GM12878 (cell line): Measurements from ENCODE around the gene TMEM184C.

Experiments used
- REST ChIP-seq: IDR thresholded peaks from 2 replicates; pipeline ENCODE4 v1.6.1; 2012; ENCODE audit warnings: mild to moderate bottlenecking, low read depth, low read length
- TF ChIP-seq, protein P1 (sequence below), 3 experiments: IDR thresholded peaks in 2 of 3; conservative IDR thresholded peaks in 1 of 3; 2 replicates each; pipeline ENCODE4 v1.5.1; 2011; ENCODE audit warnings: low read depth in 3 of 3, low read length in 3 of 3, mild to moderate bottlenecking in 3 of 3, control low read depth in 2 of 3, moderate library complexity in 2 of 3, inconsistent platforms in 1 of 3, mixed read lengths in 1 of 3; ENCODE audit not compliant: control insufficient read depth in 2 of 3, insufficient read depth in 1 of 3; ENCODE audit errors: extremely low read depth in 1 of 3

DNA sequence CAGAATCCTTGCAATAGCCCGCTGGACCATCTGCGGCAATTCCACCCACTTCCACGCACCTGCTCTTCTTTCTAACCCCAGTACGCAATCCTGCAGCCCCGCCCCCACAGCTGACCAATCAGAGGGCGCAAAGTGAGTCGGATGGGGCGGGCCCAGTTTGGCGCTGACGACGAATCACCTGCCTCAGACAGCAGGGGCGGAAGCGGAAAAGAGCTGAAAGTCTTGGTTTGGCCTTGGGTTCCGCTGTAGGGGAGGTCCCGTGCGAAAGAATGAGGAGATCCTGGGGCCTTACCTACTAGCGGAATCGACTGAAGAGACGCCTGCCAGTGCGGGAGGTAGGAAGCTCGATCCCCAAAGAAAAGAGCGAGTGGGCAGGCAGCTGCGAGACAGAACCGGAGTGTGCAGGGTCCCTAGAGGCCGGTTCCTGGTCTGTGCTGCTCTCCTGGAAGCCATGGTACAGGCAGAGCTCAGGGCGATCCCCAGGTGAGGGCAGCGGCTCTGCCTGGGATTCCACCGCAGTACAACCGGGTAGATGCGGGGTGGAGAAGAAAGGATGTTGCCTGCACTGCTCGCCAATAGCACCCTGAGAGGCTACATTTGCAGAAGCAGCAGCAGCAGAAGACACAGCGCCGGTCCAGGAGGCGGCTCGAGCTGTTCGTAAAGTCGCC lies at the start of gene TMEM184C:
- TF ChIP-seq REST: no peak
- TF ChIP-seq, protein P1, sequence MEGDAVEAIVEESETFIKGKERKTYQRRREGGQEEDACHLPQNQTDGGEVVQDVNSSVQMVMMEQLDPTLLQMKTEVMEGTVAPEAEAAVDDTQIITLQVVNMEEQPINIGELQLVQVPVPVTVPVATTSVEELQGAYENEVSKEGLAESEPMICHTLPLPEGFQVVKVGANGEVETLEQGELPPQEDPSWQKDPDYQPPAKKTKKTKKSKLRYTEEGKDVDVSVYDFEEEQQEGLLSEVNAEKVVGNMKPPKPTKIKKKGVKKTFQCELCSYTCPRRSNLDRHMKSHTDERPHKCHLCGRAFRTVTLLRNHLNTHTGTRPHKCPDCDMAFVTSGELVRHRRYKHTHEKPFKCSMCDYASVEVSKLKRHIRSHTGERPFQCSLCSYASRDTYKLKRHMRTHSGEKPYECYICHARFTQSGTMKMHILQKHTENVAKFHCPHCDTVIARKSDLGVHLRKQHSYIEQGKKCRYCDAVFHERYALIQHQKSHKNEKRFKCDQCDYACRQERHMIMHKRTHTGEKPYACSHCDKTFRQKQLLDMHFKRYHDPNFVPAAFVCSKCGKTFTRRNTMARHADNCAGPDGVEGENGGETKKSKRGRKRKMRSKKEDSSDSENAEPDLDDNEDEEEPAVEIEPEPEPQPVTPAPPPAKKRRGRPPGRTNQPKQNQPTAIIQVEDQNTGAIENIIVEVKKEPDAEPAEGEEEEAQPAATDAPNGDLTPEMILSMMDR (IDR thresholded peaks at IDR 0.05 in 2 of 3, conservative IDR thresholded peaks at IDR 0.05 in 1 of 3; ENCODE audit: control insufficient read depth in 2 of 3, extremely low read depth in 1 of 3, insufficient read depth in 1 of 3, low read depth in 3 of 3, low read length in 3 of 3): no peak
